OCI-LY7 (cell line): ENCODE measurements around the gene KLHL33. TPM values are rescaled to one million over a fixed set of nuclear protein-coding genes. Genes with fewer than 3 reads are reported as not detected.
A peak's percentile ranks its signal among the peaks of the same experiment; 100 is the strongest.

Experiments
- BruUV-seq: library from RNA; stranded (reverse); fragments of 400-500 nt; replicated peaks from 2 replicates; lab custom pipeline; 2021; lab: Mats Ljungman, UMichigan
- CTCF ChIA-PET: fragments of 300-600 bp; sonication (Branson Sonifier 250); formaldehyde crosslinking; loops from one replicate; lab custom pipeline; 2022; ENCODE audit warnings: antibody characterized with exemption; ENCODE audit not compliant: unreplicated experiment; lab: Charles Lee
- POLR2A ChIA-PET: fragments of 300-600 bp; sonication (Branson Sonifier 250); formaldehyde crosslinking; loops from one replicate; lab custom pipeline; 2022; ENCODE audit warnings: antibody characterized with exemption; lab: Charles Lee
- DNase-seq: peaks from one replicate; pipeline ENCODE4 v3.0.0-alpha.2; 2015; ENCODE audit warnings: low spot score
- H2AFZ ChIP-seq: fragments of 200-600 bp; sonication (generic), shearing (Covaris generic); 2 replicates; pipeline ENCODE4 v1.6.1; 2014; ENCODE audit warnings: mild to moderate bottlenecking, antibody characterized with exemption, low read length, moderate library complexity
- H3K27ac ChIP-seq: fragments of 200-600 bp; sonication (generic); 2 replicates; pipeline ENCODE4 v1.5.1; 2014; ENCODE audit warnings: mixed run types, low read depth, mild to moderate bottlenecking, moderate library complexity, low read length, inconsistent platforms; ENCODE audit not compliant: poor library complexity, severe bottlenecking
- H3K36me3 ChIP-seq: fragments of 200-600 bp; sonication (generic); 2 replicates; pipeline ENCODE4 v1.6.1; 2014; ENCODE audit warnings: mild to moderate bottlenecking, antibody characterized with exemption, low read length, moderate library complexity, mixed read lengths; ENCODE audit not compliant: insufficient read depth
- H3K4me1 ChIP-seq: fragments of 200-600 bp; sonication (generic); 2 replicates; pipeline ENCODE4 v1.5.1; 2014; ENCODE audit warnings: mild to moderate bottlenecking, low read length; ENCODE audit not compliant: insufficient read depth, poor library complexity, severe bottlenecking
- H3K4me2 ChIP-seq: fragments of 200-600 bp; sonication (generic); 2 replicates; pipeline ENCODE4 v1.6.1; 2014; ENCODE audit warnings: mild to moderate bottlenecking, low read length
- H3K4me3 ChIP-seq: fragments of 200-600 bp; sonication (generic); 2 replicates; pipeline ENCODE4 v1.5.1; 2014; ENCODE audit warnings: mild to moderate bottlenecking, low read depth, low read length; ENCODE audit not compliant: poor library complexity, severe bottlenecking
- H3K79me2 ChIP-seq: fragments of 200-600 bp; sonication (generic); 2 replicates; pipeline ENCODE4 v1.6.1; 2016; ENCODE audit warnings: low read depth, mild to moderate bottlenecking, low read length, moderate library complexity, mixed read lengths; ENCODE audit not compliant: insufficient read depth
- H3K9me2 ChIP-seq: fragments of 200-600 bp; sonication (generic); 2 replicates; pipeline ENCODE4 v1.6.1; 2016; ENCODE audit warnings: mild to moderate bottlenecking, low read length, mixed read lengths; ENCODE audit not compliant: insufficient read depth
- H3K9me3 ChIP-seq: fragments of 200-600 bp; sonication (generic); 2 replicates; pipeline ENCODE4 v1.6.1; 2014; ENCODE audit warnings: mild to moderate bottlenecking, mixed run types, low read length, mixed read lengths
- H4K20me1 ChIP-seq: fragments of 200-600 bp; sonication (generic); 2 replicates; pipeline ENCODE4 v1.6.1; 2014; ENCODE audit warnings: mild to moderate bottlenecking, antibody characterized with exemption, low read length, moderate library complexity, mixed read lengths; ENCODE audit not compliant: insufficient read depth
- CTCF ChIP-seq: fragments of 200-600 bp; sonication (generic); conservative IDR thresholded peaks from 2 replicates; pipeline ENCODE4 v1.5.1; 2014; ENCODE audit warnings: mild to moderate bottlenecking, antibody characterized with exemption, low read length, moderate library complexity, mixed read lengths
- EZH2phosphoT487 ChIP-seq: fragments of 200-600 bp; sonication (generic); IDR thresholded peaks from 2 replicates; pipeline ENCODE4 v1.6.1; 2018; ENCODE audit warnings: low read depth, borderline replicate concordance, mild to moderate bottlenecking, mixed run types, antibody characterized with exemption, low read length, moderate library complexity, mixed read lengths
- intact Hi-C: fragments of 100-400 bp; cut with micrococcal nuclease; formaldehyde crosslinking; loops from one replicate; pipeline ENCODE4 v1.10.0; 2022; ENCODE audit not compliant: unreplicated experiment
- total RNA-seq, 2 experiments: library from RNA; depleted of rRNA in 1 of 2; stranded (reverse); fragments of >200 nt in 1 of 2; shearing (Covaris generic) in 1 of 2; gene quantifications; 2 replicates each; pipeline ENCODE4 v1.2.3, GENCODE V29; 2014 to 2022

KLHL33 gene
- total RNA-seq, 2 experiments from 2014 or later = 0.11 TPM; not detected in 1

GRCh38 chr14:20422886-20423285 lies 13.1 kb downstream of the KLHL33 start:
- POLR2A ChIA-PET = interaction anchor here (0.7 to 3.2 kb wide), 8 partner anchors 8 to 92 kb away, joined by 3 to 16 read pairs (median 6); partner anchors contain the start of genes APEX1, OSGEP and PIP4P1
- no TSS peak for BruUV-seq
- intact Hi-C loops = no loop called here
- Histone ChIP-seq H3K4me2 (no peak overlapping the region), H3K9me3 (no peaks in the 10 kb centered on the region), H3K27ac (no peak overlapping the region), H3K79me2 (no peaks in the 10 kb centered on the region), H3K4me3 (no peak overlapping the region), H3K9me2 (no peaks in the 10 kb centered on the region), H4K20me1 (no peaks in the 10 kb centered on the region), H3K4me1 (peaks cover 42% of the 10 kb centered on the region), H3K36me3 (no peaks in the 10 kb centered on the region), H2AFZ (0 out of 2 replicates have a peak overlapping the region, but pooled peaks have one; percentile 15)
- TF ChIP-seq EZH2phosphoT487 (no peak), CTCF (no peak)
- no peak for DNase-seq
- CTCF ChIA-PET = interaction anchor here (1.2 to 1.6 kb wide), 2 partner anchors 9 to 95 kb away, joined by 3 to 5 read pairs; no protein-coding TSS in a partner anchor

- H3K9me3 ChIP-seq = no peaks in the 10 kb centered on the region
- H3K9me2 ChIP-seq = no peaks in the 10 kb centered on the region
- H3K4me3 ChIP-seq = no peak overlapping the region
- no peak for DNase-seq
- intact Hi-C loops = no loop called here
- TF ChIP-seq CTCF (no peak), EZH2phosphoT487 (no peak)
- peak overlapping the region; percentile 46 for H3K4me2 ChIP-seq
- no peak overlapping the region for H3K27ac ChIP-seq
- H3K36me3 ChIP-seq = no peaks in the 10 kb centered on the region
- no TSS peak for BruUV-seq
- H3K79me2 ChIP-seq = no peaks in the 10 kb centered on the region
- no peaks in the 10 kb centered on the region for H4K20me1 ChIP-seq
- POLR2A ChIA-PET = interaction anchor here (1.0 to 2.4 kb wide), 6 partner anchors 9 to 79 kb away, joined by 3 to 12 read pairs (median 6); partner anchors contain the start of genes APEX1 and OSGEP
- CTCF ChIA-PET = no interaction called here
- H3K4me1 ChIP-seq = peaks cover 47% of the 10 kb centered on the region
- peak overlapping the region; percentile 66 for H2AFZ ChIP-seq
Measured at GRCh38 chr14:20421267-20421666, 14.7 kb downstream of the KLHL33 start.

- Histone ChIP-seq H3K36me3 (no peaks in the 10 kb centered on the region), H3K9me2 (no peaks in the 10 kb centered on the region), H3K4me1 (peaks cover 41% of the 10 kb centered on the region), H3K9me3 (no peaks in the 10 kb centered on the region), H3K27ac (no peak overlapping the region), H3K4me3 (no peak overlapping the region), H2AFZ (peak overlapping the region; percentile 13; the same call in 1 of the 2 replicates), H4K20me1 (no peaks in the 10 kb centered on the region), H3K79me2 (no peaks in the 10 kb centered on the region), H3K4me2 (no peak overlapping the region)
- no peak for TF ChIP-seq CTCF
- TF ChIP-seq EZH2phosphoT487 = no peak
- ChIA-PET POLR2A (interaction anchor here (0.7 to 1.3 kb wide), 4 partner anchors 10 to 670 kb away, joined by 3 to 4 read pairs (median 3); partner anchors contain the start of gene PIP4P1), CTCF (no interaction called here)
- BruUV-seq = no TSS peak
- intact Hi-C loops = loop anchor here (5.0 kb wide), 1 partner anchor 263 kb away; the partner anchor contains the start of gene RNASE4
- no peak for DNase-seq
Measured at GRCh38 chr14:20419419-20419818, 16.5 kb downstream of the KLHL33 start.
